Measurements from ENCODE around the gene ARPC1A.
"Not testable (repeated sequence)": the region's sequence is repeated elsewhere in the genome, so short reads cannot be mapped to it uniquely, and the experiment has no call there.

ARPC1A gene

DNA sequence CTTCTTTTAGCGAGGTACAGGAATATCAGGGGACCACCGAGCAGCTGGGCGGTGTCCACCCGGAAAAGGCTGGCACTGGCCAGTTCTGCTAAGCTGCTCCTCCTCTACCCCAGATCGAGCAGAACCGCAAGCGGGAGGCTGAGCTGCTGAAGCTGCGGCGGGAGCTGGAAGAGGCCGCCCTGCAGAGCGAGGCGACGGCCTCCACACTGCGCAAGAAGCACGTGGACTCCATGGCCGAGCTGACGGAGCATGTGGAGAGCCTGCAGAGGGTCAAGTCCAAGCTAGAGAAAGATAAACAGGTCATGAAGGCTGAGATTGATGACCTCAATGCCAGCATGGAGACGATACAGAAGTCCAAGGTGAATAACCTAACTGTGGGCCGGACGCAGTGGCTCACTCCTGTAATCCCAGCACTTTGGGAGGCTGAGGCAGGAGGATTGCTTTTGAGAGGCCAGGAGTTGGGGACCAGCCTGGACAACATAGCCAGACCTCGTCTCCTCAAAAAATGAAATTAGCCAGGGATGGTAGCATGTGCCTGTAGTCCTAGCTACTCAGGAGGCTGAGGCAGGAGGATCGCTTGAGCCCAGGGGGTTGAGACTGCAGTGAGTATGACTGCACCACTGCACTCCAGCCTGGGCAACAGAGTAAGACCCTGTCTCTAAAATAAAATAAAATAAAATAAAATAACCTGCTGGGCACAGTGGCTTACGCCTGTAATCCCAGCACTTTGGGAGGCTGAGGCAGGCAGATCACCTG is 37.7 kb upstream of the ARPC1A start:
- no peak overlapping the region for H3K4me3 ChIP-seq (ENCODE audit: low read length, poor library complexity, severe bottlenecking)
- H2AFZ ChIP-seq (ENCODE audit: low read length) = no peak overlapping the region
- H4K20me1 ChIP-seq (ENCODE audit: insufficient read depth, low read length, poor library complexity, severe bottlenecking) = no peaks in the 10 kb centered on the region
- H3K27me3 ChIP-seq (ENCODE audit: insufficient read depth, low read length, poor library complexity, severe bottlenecking) = no peaks in the 10 kb centered on the region
- H3K4me2 ChIP-seq (ENCODE audit: low read depth, low read length, poor library complexity, severe bottlenecking) = no peak overlapping the region
- no peaks in the 10 kb centered on the region for H3K36me3 ChIP-seq (ENCODE audit: insufficient read depth, low read length)
- no peaks in the 10 kb centered on the region for H3K4me1 ChIP-seq (ENCODE audit: insufficient read depth, low read length, poor library complexity, severe bottlenecking)
- no peaks in the 10 kb centered on the region for H3K9me2 ChIP-seq (replicated peaks; ENCODE audit: low read depth, low read length)
- TF ChIP-seq EZH2phosphoT487 (IDR thresholded peaks at IDR 0.05; ENCODE audit: borderline replicate concordance) = no peak
- TF ChIP-seq, protein P1, sequence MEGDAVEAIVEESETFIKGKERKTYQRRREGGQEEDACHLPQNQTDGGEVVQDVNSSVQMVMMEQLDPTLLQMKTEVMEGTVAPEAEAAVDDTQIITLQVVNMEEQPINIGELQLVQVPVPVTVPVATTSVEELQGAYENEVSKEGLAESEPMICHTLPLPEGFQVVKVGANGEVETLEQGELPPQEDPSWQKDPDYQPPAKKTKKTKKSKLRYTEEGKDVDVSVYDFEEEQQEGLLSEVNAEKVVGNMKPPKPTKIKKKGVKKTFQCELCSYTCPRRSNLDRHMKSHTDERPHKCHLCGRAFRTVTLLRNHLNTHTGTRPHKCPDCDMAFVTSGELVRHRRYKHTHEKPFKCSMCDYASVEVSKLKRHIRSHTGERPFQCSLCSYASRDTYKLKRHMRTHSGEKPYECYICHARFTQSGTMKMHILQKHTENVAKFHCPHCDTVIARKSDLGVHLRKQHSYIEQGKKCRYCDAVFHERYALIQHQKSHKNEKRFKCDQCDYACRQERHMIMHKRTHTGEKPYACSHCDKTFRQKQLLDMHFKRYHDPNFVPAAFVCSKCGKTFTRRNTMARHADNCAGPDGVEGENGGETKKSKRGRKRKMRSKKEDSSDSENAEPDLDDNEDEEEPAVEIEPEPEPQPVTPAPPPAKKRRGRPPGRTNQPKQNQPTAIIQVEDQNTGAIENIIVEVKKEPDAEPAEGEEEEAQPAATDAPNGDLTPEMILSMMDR (conservative IDR thresholded peaks at IDR 0.05; ENCODE audit: low read length) = no peak
- no peaks in the 10 kb centered on the region for H3K9me3 ChIP-seq (ENCODE audit: insufficient read depth, low read depth, low read length)
- no peak overlapping the region for H3K9ac ChIP-seq (ENCODE audit: low read depth, low read length, poor library complexity, severe bottlenecking)
- no peaks in the 10 kb centered on the region for H3F3A ChIP-seq (ENCODE audit: low read depth)
- H3K79me2 ChIP-seq (ENCODE audit: insufficient read depth, low read length) = no peaks in the 10 kb centered on the region

DNA sequence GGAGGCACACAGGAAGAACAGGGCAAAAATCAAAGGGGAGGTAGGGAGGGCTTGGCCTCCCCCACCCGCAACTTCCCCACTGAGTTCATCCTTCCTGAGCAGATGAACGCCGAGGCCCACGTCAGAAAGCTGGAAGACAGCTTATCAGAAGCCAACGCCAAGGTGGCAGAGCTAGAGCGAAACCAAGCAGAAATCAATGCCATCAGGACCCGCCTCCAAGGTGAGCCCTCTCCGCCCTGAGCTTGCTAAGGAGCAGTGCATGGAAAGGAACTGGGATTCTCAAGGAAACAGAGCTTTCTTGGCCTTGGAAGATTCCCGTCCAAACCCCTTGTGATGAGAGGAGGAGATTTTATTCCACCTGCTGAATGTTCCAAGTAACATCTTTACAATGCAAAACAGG is 36.5 kb upstream of the ARPC1A start:
- Histone ChIP-seq H3K27me3 (ENCODE audit: insufficient read depth, low read length, poor library complexity, severe bottlenecking) (no peaks in the 10 kb centered on the region), H3K4me3 (ENCODE audit: low read length, poor library complexity, severe bottlenecking) (no peak overlapping the region), H2AFZ (ENCODE audit: low read length) (no peak overlapping the region), H4K20me1 (ENCODE audit: insufficient read depth, low read length, poor library complexity, severe bottlenecking) (no peaks in the 10 kb centered on the region), H3K36me3 (ENCODE audit: insufficient read depth, low read length) (no peaks in the 10 kb centered on the region), H3K79me2 (ENCODE audit: insufficient read depth, low read length) (no peaks in the 10 kb centered on the region), H3K9ac (ENCODE audit: low read depth, low read length, poor library complexity, severe bottlenecking) (no peak overlapping the region), H3K9me3 (ENCODE audit: insufficient read depth, low read depth, low read length) (no peaks in the 10 kb centered on the region), H3K4me1 (ENCODE audit: insufficient read depth, low read length, poor library complexity, severe bottlenecking) (no peaks in the 10 kb centered on the region), H3K9me2 (replicated peaks; ENCODE audit: low read depth, low read length) (no peaks in the 10 kb centered on the region), H3K4me2 (ENCODE audit: low read depth, low read length, poor library complexity, severe bottlenecking) (no peak overlapping the region), H3F3A (ENCODE audit: low read depth) (no peaks in the 10 kb centered on the region)
- TF ChIP-seq, protein P1 (conservative IDR thresholded peaks at IDR 0.05; ENCODE audit: low read length) = no peak
- TF ChIP-seq EZH2phosphoT487 (IDR thresholded peaks at IDR 0.05; ENCODE audit: borderline replicate concordance) = no peak

DNA sequence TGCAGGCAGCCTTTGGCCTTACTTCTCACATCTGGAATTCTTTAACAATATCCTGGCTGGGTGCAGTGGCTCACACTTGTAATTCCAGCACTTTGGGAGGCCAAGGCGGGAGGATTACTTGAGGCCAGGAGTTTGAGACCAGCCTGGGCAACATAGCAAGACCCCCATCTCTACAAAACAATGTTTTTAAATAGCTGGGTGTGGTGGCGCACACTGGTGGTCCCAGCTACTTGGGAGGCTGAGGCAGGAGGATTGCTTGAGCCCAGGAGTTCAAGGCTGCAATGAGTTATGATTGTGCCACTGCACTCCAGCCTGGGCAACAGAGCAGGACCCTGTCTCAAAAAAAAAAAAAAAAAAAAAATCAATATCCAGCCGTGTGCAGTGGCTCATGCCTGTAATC is 35.5 kb upstream of the ARPC1A start:
- not testable (repeated sequence) for H3K9ac ChIP-seq (ENCODE audit: low read depth, low read length, poor library complexity, severe bottlenecking); H3K4me2 ChIP-seq (ENCODE audit: low read depth, low read length, poor library complexity, severe bottlenecking); H4K20me1 ChIP-seq (ENCODE audit: insufficient read depth, low read length, poor library complexity, severe bottlenecking); H3K9me3 ChIP-seq (ENCODE audit: insufficient read depth, low read depth, low read length); H3K27me3 ChIP-seq (ENCODE audit: insufficient read depth, low read length, poor library complexity, severe bottlenecking); H3K4me3 ChIP-seq (ENCODE audit: low read length, poor library complexity, severe bottlenecking); H3K79me2 ChIP-seq (ENCODE audit: insufficient read depth, low read length); H3K4me1 ChIP-seq (ENCODE audit: insufficient read depth, low read length, poor library complexity, severe bottlenecking); H2AFZ ChIP-seq (ENCODE audit: low read length); H3K9me2 ChIP-seq (replicated peaks; ENCODE audit: low read depth, low read length); H3K36me3 ChIP-seq (ENCODE audit: insufficient read depth, low read length); H3F3A ChIP-seq (ENCODE audit: low read depth)
